ES-I3 (cell line): ENCODE data around the gene ZBTB16.

Experiments
- H3K36me3 ChIP-seq: 2 replicates; pipeline ENCODE4 v1.6.1; 2013; ENCODE audit warnings: mild to moderate bottlenecking, low read length, control low read depth, moderate library complexity; ENCODE audit not compliant: insufficient read depth
- H3K4me1 ChIP-seq: 2 replicates; pipeline ENCODE4 v1.6.1; 2013; ENCODE audit warnings: mild to moderate bottlenecking, control low read depth, low read length; ENCODE audit not compliant: insufficient read depth
- H3K9ac ChIP-seq: 2 replicates; pipeline ENCODE4 v1.6.1; 2013; ENCODE audit warnings: low read depth, mild to moderate bottlenecking, low read length, moderate library complexity
- H3K9me3 ChIP-seq: 2 replicates; pipeline ENCODE4 v1.6.1; 2013; ENCODE audit warnings: mild to moderate bottlenecking, low read length, moderate library complexity; ENCODE audit not compliant: control insufficient read depth, insufficient read depth

The ZBTB16 gene

DNA sequence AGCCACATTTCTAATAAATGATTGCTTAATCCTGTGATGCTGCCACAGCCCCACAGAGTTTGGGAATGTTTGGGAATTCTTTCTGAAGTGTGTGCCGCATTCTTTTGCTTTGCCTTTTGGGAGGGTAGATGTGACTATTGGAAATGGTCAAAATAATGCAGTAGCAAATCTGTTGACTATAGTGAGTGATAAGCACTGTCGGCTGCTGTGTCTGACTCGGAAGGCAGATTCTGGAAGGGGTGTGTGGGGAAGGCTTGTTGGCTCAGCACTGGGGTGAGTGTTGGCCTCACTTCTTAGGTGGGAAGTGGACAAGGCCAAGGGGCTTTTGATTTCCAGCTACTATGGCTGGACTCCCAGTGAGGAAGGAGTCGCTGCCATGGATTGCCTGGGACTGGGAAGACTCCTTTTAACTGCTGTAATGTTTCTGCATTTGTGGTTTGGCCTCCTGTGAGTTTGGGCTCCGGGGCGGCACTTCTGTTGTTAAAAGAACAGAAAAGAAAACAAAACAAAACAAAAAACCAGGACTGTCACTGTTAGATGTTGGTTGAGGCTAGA lies 20.1 kb downstream of the ZBTB16 start:
- Histone ChIP-seq H3K36me3 (no peaks in the 10 kb centered on the region), H3K9ac (no peak overlapping the region), H3K9me3 (no peaks in the 10 kb centered on the region), H3K4me1 (peaks cover 24% of the 10 kb centered on the region)

DNA sequence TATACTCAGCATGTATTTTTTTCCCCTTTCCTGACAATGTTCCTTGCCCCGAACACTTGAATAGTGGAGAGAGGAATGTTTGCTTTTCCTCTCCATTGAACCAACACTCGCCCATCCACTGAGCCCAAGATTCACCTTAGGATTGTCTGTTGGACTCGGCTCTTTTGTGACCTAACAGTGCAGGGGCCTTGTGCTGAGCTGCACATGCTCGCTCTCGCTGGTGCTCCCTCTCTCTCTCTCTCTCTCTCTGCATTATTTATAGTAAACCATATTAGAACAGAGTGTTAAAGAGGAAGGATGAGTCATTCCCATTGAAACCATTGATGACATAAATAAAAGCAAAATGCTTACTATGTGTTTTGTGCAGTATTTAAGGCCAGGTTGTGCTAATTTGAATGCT lies 20.7 kb downstream of the ZBTB16 start:
- Histone ChIP-seq H3K4me1 (peaks cover 24% of the 10 kb centered on the region), H3K36me3 (no peaks in the 10 kb centered on the region), H3K9ac (no peak overlapping the region), H3K9me3 (no peaks in the 10 kb centered on the region)

DNA sequence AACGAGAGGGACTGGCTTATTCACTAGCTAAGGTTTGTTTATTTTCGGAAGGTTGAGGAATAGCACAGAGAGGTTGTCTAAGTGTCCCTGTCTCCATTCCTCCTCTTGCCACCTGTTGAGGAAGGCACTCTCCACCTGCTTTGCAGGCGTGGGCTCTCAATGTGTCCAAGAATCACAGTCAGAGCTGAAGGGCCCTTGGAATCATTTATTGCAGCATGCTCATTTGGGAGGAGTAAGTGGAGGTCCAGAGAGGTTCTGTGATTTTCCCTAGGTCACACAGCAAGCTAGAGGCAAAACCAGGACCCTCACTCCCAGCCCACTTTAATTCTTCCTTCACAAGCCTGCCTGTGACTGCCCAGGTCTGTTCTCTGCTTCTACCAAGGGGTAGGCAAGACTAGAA lies 21.3 kb downstream of the ZBTB16 start:
- Histone ChIP-seq H3K4me1 (peaks cover 24% of the 10 kb centered on the region), H3K36me3 (no peaks in the 10 kb centered on the region), H3K9me3 (no peaks in the 10 kb centered on the region), H3K9ac (no peak overlapping the region)

DNA sequence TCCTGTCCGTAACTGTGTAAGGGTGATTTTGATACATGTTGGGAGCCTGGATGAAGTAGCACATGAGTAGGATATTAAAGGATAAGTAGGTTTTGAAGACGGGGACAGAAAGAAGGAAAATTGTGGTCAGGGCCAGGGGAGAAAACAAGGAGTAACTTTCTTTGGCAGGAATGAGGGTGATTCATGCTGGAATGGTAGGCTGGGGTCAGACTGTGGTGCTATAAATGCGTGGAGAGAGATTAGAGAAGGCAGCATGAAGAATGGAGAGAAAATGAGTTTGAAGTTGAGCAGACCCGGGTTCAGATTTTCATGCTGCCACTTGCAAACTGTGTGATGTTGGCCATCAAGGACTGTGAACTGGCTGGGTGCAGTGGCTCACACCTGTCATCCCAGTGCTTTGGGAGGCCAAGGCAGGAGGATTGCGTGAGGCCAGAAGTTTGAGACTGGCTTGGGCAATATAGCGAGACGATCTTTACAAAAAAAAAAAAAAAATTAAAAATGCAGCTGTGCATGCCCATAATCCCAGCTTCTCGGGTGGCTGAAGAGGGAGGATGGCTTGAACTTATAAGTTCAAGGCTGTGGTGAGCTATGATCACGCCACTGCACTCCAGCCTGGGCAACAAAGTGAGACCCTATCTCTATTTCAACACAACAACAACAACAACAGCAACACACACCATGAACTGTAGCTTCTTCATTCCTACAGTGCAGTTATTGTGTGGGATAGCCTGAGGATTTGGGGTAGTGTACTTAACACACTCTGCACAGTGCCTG lies 22.3 kb downstream of the ZBTB16 start:
- no peak overlapping the region for H3K9ac ChIP-seq
- no peaks in the 10 kb centered on the region for H3K9me3 ChIP-seq
- peaks cover 21% of the 10 kb centered on the region for H3K4me1 ChIP-seq
- H3K36me3 ChIP-seq: no peaks in the 10 kb centered on the region

DNA sequence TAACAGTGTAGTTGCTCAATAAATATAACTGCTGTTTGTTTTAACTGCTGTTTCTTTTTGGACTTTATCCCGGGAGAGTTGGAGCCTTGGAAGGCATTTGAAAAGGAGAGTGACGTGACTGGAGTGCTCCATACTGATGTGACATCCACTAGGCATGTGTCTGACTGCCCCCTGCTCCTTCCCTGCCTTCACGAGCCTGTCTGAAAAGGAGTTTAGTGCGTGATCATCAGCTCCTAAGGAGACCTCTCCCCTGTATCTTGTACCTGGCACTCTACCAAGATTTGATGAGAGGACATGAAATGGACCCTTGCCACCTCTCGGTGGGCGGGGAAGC lies 22.9 kb downstream of the ZBTB16 start:
- H3K9ac ChIP-seq: no peak overlapping the region
- H3K4me1 ChIP-seq: peaks cover 17% of the 10 kb centered on the region
- no peaks in the 10 kb centered on the region for H3K9me3 ChIP-seq
- no peaks in the 10 kb centered on the region for H3K36me3 ChIP-seq

DNA sequence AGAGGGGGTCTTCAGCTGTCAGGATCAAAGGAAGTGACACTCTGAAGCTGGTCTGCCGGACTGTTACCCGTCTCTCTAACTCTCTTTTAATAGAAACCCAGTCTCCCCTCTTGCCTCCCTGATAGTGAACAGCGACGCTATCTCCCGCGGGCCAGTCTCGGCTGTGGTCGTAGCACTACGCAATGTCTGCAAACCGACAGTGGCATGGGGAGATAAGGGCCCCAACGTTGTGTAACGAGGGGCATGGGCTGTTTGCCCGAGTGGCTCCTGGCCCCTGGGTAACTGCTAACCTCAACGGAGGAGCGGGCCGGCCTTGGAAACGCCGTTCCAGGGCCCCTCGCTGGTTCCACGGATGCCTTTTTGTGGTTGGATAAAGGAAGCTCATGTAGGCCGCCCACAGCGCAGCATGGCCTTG lies 23.3 kb downstream of the ZBTB16 start:
- Histone ChIP-seq H3K4me1 (peaks cover 13% of the 10 kb centered on the region), H3K9me3 (no peaks in the 10 kb centered on the region), H3K36me3 (no peaks in the 10 kb centered on the region), H3K9ac (no peak overlapping the region)

DNA sequence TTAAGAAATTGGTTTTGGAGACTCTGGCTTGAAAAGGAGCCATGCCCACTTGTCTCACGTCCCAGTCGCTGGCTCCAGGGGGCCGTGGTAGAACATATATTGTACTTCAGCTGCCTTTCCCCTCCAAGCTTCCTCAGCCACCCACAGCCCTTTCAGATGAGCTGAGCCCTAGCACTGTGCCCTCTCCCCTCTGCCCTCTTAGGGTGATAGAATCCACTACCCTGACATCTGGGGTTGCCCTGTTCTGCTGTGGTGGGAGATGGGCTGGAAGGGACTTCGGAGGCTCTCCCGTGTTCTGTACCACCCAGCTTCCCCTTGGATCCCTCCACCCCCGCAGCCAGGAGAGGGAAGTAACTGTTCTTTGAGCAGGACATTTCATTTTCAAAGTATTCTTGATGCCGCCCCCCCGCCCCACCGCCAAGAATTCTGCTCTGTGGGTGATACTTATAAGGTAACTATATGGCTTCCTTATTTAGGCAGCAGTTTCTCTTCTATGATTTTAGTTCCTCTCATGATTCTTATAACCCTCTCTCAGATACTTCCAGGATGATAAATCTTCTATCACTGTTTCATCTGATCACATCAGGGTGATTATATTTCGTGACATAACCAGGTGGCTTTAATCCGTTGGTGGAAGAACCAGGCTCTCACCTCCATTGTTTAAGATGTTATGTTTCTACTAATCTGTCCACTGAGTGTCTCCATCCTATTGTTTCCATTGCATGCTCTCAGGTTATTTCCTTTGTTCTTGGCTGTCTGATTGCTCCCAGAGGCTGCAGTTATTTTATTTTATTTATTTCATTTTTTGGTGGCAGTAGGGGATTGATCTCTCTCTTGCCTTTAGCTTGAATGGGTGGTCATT lies 24.1 kb downstream of the ZBTB16 start:
- peaks cover 9% of the 10 kb centered on the region; the same call in 1 of the 2 replicates for H3K4me1 ChIP-seq
- H3K36me3 ChIP-seq: no peaks in the 10 kb centered on the region
- H3K9me3 ChIP-seq: no peaks in the 10 kb centered on the region
- H3K9ac ChIP-seq: no peak overlapping the region

DNA sequence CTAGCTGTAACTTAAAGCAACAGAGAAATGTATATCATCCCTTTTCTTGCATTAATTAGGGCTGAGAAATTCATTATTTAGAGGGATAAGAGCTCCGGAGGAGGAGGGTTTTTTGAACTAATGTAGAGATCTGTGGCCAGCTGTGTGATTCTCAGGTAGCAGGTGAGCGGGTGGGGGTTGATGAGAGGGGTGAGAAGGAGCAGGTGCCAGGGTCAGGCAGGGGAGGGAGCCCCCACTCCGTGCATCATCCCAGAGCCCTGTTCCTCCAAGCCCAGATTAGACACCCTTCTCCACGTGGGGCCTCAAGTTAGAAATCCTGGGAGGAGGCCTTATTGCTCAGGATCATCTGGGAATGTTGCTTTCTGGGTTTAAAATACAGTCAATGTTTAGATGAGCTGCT lies 24.9 kb downstream of the ZBTB16 start:
- no peaks in the 10 kb centered on the region for H3K36me3 ChIP-seq
- H3K4me1 ChIP-seq: peaks cover 9% of the 10 kb centered on the region; the same call in 1 of the 2 replicates
- no peak overlapping the region for H3K9ac ChIP-seq
- H3K9me3 ChIP-seq: no peaks in the 10 kb centered on the region

DNA sequence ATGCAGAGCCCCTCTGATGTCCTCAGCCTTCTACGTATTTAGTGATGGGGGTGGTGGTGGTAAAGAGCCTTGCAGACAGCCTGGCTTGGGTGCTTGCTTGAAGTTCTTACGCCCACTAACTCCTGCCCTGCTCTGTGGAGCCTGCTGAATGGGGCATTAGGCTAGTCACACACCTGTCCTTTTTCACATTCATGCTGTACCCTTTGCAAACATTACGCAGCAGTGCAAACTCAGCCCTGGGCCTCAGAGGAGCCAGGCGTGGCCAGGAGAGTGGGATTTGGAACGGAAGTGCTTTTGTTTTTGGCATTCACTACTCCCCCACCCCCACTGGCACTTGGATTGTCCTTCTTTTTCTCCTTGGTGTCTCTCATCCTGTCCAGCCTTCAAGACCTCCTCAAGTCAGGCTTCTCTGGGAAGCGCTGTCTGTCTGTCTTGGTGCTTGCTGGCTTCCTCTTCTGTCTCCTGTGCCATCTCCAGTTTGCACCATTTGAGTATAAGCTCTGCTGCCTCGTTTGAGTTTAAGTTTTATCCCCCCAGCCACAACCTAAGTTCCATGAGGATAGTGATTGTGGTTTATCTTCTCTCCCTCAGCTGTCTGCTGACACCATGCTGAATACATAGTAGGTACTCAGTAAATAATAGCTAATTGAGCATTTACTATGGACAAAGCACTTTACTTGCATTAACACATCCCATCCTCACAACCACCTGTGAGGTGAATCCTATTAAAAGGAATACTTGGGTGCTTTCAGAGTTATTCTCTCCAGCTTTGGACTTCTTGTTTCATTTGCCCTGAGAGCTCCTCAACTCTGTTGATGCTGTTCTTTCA lies 26.7 kb downstream of the ZBTB16 start:
- Histone ChIP-seq H3K4me1 (peaks cover 4% of the 10 kb centered on the region; the same call in 1 of the 2 replicates), H3K9me3 (no peaks in the 10 kb centered on the region)

DNA sequence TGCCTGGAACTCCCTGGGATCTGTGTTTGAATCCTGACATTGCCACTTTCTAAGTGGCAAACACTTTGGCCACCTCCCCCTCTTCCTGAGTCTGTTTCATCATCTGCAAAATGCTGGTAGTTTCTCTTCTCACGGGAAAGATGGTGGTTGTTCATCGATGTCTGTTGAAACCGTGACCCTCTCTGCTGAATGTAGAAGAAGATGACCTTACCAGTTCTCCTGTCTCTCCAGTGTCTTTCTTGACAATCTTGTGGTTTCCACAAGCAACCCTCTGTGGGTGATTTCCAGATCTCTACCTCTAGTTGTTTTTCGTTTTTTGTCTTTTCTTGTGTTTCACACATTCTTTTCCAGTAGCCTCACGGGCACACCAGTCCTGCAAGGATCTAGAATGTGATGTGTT lies 27.5 kb downstream of the ZBTB16 start:
- Histone ChIP-seq H3K4me1 (peaks cover 10% of the 10 kb centered on the region; the same call in 1 of the 2 replicates), H3K36me3 (no peaks in the 10 kb centered on the region), H3K9me3 (no peaks in the 10 kb centered on the region), H3K9ac (no peak overlapping the region)

More for the DNA sequence above, 26.7 kb downstream of the ZBTB16 start:
- Histone ChIP-seq H3K9ac (no peak overlapping the region), H3K36me3 (no peaks in the 10 kb centered on the region)

DNA sequence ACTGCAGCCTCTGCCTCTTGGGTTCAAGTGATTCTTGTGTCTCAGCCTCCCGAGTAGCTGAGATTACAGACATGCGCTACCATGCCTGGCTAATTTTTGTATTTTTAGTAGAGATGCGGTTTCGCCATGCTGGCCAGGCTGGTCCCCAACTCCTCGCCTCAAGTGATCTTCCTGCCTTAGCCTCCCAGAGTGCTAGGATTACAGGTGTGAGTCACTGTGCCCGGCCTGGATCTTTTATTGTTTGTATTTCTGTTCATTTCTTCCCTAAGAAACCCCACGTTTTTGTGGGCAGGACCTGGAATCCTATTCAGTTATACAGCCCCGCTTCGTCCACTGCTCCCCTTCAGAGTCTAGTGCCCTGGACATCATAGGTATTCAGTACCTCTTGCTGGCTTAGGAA lies 28.7 kb downstream of the ZBTB16 start:
- Histone ChIP-seq H3K4me1 (peaks cover 9% of the 10 kb centered on the region; the same call in 1 of the 2 replicates), H3K9me3 (no peaks in the 10 kb centered on the region), H3K36me3 (no peaks in the 10 kb centered on the region), H3K9ac (no peak overlapping the region)

DNA sequence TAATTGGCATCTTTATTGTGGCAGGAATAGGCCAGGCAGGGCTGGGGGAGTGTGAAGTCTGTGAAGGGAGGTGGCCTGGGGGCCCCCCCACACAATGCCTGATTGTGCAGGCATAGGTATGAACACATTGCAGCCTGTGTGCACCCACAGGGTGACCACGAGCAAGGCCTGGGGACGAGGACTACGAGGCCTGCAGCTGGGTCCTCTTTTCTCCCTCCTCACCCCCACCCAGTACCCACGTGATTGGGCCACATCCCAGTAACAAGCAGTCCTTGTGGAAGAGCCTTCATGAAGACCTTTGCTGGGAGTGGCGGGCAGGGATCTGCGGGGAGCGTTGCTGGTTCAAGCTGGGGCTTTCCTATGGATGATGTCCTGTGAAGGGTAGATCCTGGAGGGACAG lies 29.3 kb downstream of the ZBTB16 start:
- Histone ChIP-seq H3K9me3 (no peaks in the 10 kb centered on the region), H3K36me3 (no peaks in the 10 kb centered on the region), H3K9ac (no peak overlapping the region), H3K4me1 (peaks cover 7% of the 10 kb centered on the region; the same call in 1 of the 2 replicates)

DNA sequence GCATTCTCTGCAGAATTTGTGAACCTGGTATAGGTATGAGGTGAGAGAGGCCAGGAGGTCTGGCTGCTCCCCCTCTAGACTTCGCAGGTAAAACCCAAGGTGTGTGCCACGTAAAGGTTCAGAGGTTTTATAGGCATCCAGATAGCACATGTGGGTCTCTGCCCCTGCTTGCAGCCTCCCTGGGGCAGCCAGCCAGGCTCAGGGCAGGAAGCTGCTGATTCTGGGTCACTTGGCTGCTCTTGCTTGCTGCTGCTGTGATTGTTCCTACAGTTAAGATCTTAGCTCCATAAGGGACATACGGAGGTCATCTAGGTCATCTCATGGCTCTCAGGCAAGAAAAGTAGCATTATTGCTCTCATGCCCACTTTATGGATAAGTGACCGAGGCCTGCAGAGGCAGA lies 30.2 kb downstream of the ZBTB16 start:
- Histone ChIP-seq H3K36me3 (no peaks in the 10 kb centered on the region), H3K9me3 (no peaks in the 10 kb centered on the region), H3K4me1 (peaks cover 7% of the 10 kb centered on the region; the same call in 1 of the 2 replicates), H3K9ac (no peak overlapping the region)
